ENCODE measurements around the gene RTCB.
"Not testable (repeated sequence)": the region's sequence is repeated elsewhere in the genome, so short reads cannot be mapped to it uniquely, and the experiment has no call there.

RTCB gene

DNA sequence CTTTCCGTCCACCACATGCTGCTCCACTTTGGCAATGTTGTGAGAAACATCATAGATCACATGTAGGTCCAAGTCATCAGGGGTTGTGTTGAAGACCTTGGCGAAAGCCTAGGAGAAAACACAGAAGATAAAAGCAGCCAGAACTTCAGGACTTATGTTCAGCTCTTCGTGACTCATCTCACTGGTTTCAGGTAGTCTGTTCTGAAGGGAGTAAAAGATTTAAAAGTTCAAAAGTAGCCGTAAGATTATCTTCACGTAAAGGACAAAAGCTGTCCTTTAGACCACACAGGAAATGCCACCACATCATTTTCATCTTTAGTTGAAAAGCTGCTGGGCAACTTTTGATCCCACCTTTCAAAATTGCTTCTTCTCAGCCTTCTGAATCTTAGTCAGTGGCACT is 16.9 kb downstream of the RTCB start:
- DNase-seq (ENCODE audit: low read depth in 1 of 2, low spot score in 1 of 2) = no peak

- no peak for DNase-seq (ENCODE audit: low read depth in 1 of 2, low spot score in 1 of 2)
Measured at GRCh38 chr22:32389685-32390084, 22.4 kb downstream of the RTCB start.

DNA sequence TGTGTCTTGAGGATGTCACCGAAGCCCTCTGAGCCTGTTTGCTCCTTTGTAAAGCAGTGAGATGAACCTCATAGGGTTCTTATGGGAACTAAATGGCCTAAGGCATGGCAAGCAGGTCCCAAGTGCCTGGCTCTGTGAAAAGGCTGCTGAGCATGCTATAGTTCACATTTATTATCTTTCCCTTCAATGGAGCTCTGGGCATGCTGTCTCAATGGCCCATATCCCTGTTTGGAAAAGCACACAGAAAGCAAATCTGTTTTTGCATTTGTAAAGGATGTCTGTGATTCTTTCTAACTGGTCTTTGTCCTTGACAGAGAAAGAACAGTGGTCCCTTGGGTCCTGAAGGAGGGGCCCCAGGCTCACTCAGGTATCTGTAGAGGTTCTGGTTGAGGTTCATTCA is 26.4 kb downstream of the RTCB start:
- no peak for DNase-seq (ENCODE audit: low read depth in 1 of 2, low spot score in 1 of 2)

DNA sequence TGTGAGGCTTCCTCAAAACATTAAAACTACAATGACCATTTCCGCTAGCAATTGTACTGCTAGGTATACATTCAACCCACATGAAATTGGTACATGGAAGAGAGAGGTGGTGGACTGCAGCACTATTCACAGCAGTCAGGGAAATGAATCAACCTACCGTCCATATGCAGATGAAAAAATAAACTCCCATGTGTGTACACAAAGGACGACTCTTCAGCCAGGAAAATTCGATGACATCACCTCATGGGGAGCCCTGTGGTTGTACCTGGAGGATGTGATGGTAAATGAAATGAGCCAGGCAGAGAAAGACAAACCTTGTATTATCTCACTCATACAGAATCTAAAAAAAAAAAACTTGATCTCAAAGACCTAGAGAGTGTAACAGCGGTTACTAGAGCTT is 31.1 kb downstream of the RTCB start:
- DNase-seq (ENCODE audit: low read depth in 1 of 2, low spot score in 1 of 2) = no peak

DNA sequence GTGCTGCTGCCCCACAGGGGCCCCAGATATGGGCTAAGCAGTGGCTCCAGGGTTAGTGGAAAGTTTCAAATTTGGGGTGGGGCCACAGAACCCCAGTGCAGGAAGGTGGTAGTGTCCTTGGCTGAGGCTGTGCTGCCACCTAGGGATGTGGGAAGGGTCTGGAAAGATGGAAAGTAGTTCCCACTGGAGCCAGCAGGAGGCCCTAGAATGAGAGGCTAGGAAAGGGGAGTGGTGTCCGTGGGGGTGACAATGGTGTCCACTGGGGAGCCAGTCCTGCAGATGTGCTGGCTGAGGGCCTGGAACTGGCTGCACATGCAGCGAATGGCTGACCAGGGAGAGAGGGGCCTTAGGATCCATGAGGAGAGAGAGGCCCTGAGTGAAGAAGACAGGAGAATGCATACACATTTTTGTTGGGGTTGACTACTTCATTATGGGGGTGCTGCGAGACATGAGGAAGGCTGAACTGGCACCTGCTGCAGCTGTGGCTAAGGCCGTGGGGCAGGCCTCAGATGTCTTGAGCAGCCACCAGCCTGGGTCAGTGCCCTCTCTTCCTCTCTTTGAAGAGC is 33.3 kb downstream of the RTCB start:
- DNase-seq (ENCODE audit: low read depth in 1 of 2, low spot score in 1 of 2) = no peak

- DNase-seq (ENCODE audit: low read depth in 1 of 2, low spot score in 1 of 2) = no peak
Measured at GRCh38 chr22:32376681-32377080, 35.4 kb downstream of the RTCB start.

- DNase-seq (ENCODE audit: low read depth in 1 of 2, low spot score in 1 of 2) = no peak
Measured at GRCh38 chr22:32375678-32376450, 36.2 kb downstream of the RTCB start.

DNA sequence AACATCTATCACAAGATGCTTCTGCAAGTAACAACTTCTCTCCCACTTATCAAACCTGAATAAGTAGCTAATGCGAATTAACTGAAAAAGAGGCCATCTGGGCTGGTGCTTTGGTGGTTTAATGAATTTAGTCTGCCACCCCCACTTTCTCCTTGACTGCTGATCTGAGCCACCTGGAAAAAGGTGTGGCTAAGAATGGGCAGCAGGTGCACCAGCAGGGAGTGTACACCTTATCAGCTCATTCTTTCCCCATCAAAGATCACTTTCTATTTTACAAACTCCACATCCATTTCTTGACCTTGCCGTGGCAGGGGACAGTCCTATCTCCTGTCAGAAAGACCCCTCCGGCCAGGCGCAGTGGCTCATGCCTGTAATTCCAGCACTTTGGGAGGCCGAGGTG is 47.8 kb downstream of the RTCB start:
- no peak for DNase-seq (ENCODE audit: low read depth in 1 of 2, low spot score in 1 of 2)

DNA sequence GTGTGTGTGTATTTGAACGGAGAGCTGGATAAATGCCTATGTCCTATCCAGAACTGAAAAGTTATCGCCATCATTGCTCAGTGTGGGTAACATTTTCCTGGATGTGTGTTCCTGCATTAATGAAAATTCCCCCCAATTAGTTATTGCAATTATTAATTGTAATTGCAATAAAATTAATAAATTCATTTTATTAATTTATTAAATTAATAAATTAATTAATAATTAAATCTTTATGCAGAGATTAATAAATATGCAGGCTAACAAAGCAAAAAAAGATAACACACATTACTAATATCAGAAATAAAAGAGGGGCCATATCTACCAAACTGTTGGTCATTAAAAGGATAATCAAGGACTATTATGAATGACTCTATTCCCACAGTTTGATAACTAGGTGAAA is 50.8 kb downstream of the RTCB start:
- no peak for DNase-seq (ENCODE audit: low read depth in 1 of 2, low spot score in 1 of 2)

GRCh38 chr22:32360096-32360495 is 52.0 kb downstream of the RTCB start:
- DNase-seq (ENCODE audit: low read depth in 1 of 2, low spot score in 1 of 2) = not testable (repeated sequence)

- not testable (repeated sequence) for DNase-seq (ENCODE audit: low read depth in 1 of 2, low spot score in 1 of 2)
Measured at GRCh38 chr22:32357567-32357966, 54.5 kb downstream of the RTCB start, which contains the start of gene RFPL3. RFPL3 (plus strand) TSS chr22:32357867; CDS start chr22:32358072, 205 bp downstream.

DNA sequence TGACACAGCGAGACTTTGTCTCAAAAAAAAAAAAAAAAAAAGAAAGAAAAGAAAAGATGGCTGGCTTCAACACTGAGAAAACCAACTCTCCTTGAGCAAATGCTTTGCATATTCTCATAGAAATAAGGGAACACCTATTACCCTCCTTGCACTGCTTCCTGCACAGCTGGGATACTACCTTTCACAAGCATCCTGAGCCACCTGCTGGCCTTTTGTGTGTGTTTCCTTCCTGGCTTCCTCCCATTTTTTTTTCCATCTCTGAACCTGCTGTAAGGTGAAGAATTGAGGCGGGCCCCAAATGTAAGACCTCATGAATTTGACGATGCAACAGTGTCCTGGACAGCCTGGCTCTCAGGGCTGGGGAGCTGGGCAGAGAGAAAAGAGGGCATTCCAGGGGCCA is 56.3 kb downstream of the RTCB start:
- no peak for DNase-seq (ENCODE audit: low read depth in 1 of 2, low spot score in 1 of 2)

GRCh38 chr22:32354360-32355351 is 57.4 kb downstream of the RTCB start:
- no peak for DNase-seq (ENCODE audit: low read depth in 1 of 2, low spot score in 1 of 2)

DNA sequence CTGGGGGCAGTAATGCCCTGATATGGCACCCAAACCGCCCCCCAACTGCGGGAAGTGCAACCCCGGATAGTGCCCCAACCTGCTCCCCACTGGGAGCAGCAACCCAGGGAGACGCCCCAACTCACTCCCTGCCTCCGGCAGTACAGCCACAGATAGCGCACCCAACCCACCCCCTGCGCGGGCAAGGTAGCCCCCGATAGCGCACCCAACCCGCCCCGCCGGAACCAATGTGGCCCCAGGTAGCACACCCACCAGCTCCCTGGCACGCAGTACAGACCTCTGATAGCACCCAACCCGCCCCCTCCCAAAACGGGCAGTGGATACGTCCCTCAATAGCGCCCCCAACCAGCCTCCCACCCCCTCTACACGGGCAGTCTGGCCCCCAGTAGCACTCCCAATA is 58.2 kb downstream of the RTCB start:
- DNase-seq (ENCODE audit: low read depth in 1 of 2, low spot score in 1 of 2) = no peak

- no peak for DNase-seq (ENCODE audit: low read depth in 1 of 2, low spot score in 1 of 2)
Measured at GRCh38 chr22:32353292-32353691, 58.8 kb downstream of the RTCB start.

- no peak for DNase-seq (ENCODE audit: low read depth in 1 of 2, low spot score in 1 of 2)
Measured at GRCh38 chr22:32352681-32353080, 59.4 kb downstream of the RTCB start.

DNA sequence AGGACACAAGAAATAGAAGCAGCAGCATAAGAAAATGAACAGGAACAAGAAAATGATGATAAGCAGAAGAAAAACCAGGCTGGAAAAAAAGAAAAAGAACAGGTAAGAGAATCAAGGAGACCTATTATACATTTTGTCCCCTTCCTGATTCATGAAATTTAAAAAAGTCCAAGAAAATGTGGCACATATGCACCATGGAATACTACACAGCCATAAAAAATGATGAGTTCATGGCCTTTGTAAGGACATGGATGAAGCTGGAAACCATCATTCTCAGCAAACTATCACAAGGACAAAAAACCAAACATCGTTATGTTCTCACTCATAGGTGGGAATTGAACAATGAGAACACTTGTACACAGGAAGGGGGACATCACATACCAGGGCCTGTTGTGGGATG is 60.2 kb downstream of the RTCB start:
- DNase-seq (ENCODE audit: low read depth in 1 of 2, low spot score in 1 of 2) = not testable (repeated sequence)

DNA sequence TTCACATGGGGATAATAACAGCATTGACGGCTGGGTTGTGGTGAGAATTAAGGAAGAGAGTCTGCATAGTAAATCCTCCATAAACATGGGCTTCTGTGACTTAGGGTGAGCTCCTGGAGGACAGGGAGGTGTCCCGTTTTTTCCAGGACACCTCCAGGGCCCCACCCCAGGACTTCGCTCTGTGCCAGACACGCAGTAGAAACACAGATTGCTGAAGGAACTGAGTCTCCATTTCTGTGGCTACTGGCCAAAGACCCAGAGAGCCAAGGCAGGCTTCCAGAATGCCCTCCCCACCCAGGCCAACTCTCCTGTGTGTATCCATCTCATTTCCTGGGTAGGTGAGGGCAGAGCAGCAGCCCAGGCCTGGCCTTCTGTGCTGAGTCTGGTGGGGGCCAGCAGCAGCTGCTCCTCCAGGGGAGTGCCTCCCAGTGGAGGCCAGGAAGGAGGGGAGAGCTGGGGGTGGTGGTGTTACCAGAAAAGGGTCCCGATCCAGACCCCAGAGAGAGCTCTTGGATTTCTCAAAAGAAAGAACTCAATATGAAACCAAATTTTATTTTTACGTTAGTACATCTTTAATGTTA is 63.9 kb downstream of the RTCB start:
- no peak for DNase-seq (ENCODE audit: low read depth in 1 of 2, low spot score in 1 of 2)

- no peak for DNase-seq (ENCODE audit: low read depth in 1 of 2, low spot score in 1 of 2)
Measured at GRCh38 chr22:32343941-32344340, 68.1 kb downstream of the RTCB start.

GRCh38 chr22:32342977-32343376 is 69.1 kb downstream of the RTCB start:
- no peak for DNase-seq (ENCODE audit: low read depth in 1 of 2, low spot score in 1 of 2)

- DNase-seq (ENCODE audit: low read depth in 1 of 2, low spot score in 1 of 2) = no peak
Measured at GRCh38 chr22:32341122-32341740, 70.8 kb downstream of the RTCB start.
